NCI-H748 (cell line): Measurements from ENCODE around the gene PRKCQ.

Experiments used
- DNase-seq: peaks from one replicate; lab custom pipeline; 2025; ENCODE audit not compliant: unreplicated experiment; lab: John Stamatoyannopoulos, UW

PRKCQ gene

DNA sequence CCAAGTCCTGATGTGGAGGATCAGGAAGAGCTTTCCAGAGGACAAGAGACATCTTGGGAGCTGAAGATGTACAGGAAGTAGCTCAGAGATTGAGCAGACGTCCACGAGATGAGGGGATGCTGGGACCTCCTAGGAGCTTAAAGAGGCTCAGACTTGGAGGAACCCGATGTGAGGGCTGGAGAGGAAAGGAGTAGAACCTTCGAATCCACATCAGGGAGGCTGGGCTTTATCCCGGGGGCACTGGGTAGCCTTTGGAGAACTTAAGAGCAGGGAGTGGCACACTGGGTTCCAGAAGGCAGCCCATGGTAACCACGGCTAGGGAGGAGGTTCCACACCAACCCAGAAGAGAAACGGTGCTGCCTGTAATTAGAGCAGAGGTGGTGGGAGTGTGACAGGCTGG is 10.8 kb downstream of the PRKCQ start:
- no peak for DNase-seq

DNA sequence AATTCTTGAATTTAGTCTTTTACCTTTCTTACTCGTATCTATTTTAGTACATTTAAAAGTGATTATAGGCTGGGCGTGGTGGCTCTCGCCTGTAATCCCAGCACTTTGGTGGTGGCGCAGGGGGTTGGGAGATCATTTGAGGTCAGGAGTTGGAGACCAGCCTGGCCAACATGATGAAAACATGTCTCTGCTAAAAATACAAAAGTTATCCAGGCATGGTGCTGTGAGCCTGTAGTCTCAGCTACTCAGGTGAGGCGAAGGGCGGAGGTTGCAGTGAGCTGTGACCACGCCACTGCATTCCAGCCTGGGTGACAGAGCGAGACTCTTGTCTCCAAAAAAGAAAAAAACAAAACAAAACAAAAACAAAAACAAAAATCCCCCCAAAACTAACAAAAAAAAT is 12.2 kb downstream of the PRKCQ start:
- DNase-seq, result no peak

DNA sequence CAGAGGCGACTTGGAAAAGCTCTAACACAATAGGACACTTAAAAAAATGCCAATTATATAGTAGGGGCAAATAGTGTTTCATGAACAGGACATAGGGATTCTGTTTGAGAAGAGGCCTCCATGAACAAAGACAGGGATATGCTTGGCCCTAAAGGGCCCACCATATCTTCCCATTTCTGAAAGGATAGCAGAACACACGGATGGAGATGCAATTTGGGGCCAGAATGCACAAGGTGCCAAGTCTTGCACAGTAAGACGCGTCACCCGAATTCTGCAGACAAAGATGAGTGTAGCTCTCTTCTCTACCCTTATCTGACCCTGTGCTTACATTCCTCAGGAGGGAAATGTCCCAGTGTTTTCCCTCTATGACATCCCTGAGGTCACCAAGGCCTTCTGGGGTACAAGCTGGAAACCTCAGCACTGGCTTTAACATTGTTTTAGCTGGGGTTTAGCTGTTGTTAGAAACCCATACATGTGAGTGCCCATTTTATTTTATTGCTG is 12.8 kb downstream of the PRKCQ start:
- no peak for DNase-seq

DNA sequence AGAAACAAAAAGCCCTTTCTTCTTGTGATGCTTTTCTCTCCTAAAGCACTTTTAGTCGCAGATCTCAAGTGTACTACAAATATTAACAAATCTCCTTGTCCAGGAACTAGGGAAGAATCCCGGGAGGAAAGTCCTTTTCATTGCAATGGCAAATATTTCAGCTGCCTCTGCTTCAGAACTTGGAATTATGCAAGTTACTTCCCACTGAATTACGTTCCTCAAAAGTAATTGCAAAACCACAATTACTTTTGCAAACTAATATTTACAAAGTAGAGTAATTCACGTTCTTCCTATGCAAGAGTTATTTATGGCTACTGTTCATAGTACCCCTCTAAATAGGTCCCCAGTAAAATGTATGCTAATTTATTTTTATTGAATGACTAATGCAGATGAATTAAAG is 14.5 kb downstream of the PRKCQ start:
- no peak for DNase-seq

DNA sequence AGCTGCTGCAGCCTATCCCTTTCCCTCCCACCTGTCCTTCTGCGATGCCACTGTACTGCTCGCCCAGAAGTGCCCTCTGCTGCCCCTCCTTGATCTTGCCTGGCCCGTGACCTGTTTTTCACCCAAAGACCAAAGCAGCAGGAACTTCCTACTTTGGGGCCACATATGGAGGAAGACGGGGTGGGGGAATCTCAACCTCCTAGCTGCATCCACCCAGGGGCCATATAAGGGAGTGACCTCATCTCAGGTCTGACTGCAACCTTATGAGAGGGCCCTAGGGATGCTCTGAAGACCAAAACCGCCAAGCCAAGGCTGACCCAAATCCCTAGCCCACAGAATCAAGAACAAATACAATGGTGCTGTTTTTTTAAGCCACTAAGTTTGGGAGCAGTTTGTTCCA is 15.7 kb downstream of the PRKCQ start:
- DNase-seq, result no peak

DNA sequence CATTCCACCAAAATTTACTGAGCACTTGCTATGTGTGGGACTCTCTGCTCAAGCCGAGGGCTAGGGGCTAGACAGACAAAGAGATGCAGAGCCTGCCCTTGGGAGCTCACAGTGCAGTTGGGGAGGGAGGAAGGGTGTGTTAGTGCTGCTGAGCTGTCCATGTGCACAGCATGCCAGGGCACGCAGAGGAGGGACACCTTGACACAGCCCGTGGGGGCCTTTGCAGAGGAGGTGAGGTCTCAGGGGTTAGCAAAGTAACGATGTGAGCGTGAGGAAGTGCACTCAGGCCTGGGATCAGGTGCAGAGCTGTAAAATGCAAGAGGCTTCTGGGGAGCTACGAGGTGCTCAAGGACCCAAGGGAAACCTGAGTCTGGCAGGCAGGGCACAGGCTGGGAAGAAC is 16.3 kb downstream of the PRKCQ start:
- no peak for DNase-seq

DNA sequence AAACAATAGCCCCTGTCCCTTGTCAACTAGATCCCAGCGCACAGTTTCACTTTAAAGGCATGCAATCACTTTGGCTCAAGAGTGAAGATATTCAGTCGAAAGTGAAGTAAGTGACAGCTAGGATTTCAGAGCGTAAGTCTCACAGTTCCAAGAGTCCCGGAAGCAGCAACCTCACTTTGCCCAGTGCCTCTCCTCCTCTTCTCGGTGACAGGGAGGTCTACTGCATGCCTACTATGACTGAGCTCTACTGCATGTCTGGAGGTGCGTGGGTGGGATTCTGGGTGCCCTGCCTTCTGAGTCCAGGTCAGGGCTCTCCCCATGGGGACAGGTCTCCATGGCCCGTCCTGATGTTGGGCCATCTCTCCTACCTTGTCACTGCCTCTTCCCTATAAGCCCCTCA is 17.0 kb downstream of the PRKCQ start:
- no peak for DNase-seq

DNA sequence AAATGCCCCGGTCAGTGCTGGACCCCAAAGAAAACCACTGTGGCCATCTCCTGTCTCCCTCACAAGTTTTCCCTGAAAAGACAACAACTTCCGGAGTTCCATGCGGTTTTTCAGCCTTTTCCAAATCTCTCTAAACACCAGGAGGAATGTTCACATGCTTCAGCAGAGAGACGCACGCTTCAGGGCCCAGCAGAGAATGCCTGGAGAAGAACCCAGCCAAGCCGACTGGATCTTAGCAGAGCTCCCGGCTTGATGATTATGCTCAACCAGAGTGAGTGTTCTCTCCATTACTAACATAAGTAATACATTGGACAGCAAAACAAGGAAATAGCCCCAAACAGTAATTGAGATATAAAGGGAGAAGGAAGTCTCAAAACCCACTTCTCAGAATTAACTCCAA is 17.9 kb downstream of the PRKCQ start:
- no peak for DNase-seq

DNA sequence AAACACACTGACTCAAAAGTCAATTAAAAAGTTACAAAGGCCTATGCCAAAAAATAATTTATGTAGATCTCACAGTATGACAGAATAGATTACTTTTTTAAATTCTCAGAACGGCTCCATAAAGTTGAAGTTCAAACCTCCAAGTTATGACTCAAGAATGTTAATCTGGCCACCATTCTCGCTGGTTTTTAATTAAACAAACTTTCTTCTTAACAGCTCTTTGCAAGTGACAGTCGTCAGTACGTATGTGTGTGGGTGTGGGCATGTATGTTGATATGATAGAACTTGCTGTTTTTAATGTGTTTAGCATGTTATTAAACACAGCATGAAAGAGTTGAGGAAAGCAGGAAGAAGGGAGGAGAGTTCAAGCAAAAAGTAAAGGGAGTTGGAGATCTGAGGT is 18.5 kb downstream of the PRKCQ start:
- DNase-seq, result no peak

DNA sequence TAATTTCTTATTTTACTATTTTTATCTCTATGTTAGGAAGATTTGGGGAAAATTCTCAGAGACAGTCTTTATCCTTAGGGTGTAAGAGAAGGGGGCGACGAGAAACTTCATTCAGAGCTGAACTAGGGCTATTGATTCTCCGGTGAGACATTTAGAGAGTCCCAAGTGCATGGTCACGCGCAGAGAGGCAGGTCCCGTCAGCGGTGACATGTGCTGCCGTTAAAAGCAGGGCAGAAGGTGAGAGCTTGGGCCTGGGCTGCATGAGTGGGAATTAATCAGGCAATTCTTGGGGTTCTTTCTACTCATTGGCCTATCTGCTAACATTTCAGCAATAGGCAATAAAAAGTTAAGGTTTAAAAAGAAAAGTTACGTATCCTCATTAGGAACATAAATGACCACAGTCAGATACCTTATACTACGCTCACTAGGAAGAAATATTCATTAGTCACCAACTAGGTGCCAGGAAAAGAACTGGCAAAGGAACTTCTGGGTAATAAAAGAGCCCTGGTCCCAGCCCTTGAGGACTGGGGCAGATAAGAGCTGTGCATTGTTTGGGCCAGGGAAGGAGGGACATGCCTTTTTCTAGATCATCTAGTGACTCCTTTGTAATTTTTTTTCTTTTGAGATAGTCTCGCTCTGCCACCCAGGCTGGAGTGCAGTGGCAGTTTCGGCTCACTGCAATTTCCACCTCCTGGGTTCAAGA is 21.2 kb downstream of the PRKCQ start:
- no peak for DNase-seq

DNA sequence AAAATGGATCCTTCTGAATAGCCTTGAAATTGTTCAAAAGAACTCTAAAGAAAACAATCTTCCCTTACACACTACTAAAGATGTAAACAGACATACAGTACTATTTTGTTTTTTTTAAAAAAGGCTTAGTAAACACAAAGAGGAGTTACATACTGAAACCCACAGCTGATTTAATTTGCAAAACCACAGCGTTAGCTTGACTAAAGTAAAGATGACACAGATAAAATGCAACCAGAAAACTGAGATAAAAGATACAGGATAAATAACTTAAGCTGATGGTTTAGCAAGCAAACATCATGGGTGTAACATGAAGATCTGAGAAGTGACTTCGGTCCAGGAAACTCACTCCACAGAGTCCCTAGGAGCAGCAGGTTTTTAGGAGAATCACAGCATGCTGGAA is 21.8 kb downstream of the PRKCQ start:
- DNase-seq, result no peak

DNA sequence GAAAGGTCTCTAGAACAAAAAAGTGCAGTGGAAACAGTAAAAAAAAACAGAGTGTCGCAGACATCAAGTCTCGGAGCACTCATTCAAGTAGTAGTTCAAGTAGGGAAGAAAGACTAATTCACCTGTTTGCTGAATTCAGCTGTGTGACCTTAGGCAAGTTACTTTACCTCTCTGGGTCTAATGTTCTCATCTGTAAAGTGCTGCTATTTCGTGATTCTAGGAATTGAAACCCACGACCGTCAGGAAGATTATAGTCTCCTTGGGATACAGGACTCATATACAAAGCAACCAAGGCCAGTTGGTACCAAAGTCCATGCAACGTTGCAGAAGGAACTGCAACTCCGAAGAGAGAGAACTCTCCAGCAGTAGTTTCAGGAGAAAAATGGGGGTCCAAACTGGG is 26.1 kb downstream of the PRKCQ start:
- no peak for DNase-seq

DNA sequence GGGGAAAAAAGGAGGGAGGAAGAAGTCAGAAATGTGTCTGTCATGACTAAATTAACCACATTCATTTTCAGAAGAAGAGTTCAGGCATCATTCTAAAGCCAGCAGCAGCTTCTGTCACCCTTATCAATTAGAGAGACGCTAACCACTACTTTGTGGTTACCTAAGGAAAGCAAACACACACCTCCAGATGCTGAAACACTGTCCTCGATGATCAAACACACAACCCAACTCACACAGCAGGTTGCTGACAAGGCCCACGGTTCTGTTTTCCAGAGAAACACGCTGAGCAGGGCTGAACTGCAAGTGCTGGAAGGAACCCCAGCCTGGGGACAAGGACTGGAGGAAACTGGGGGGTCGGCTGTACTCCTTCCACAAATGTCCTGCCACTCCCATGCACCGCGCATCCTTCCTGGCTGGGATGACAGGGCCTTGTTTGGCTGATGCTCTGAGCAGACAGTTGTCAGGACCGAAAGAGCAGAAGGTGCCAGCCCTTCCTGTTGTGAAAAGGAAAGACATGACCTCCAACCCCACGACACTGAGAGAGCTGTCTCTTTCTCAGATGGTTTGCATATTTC is 36.6 kb downstream of the PRKCQ start:
- no peak for DNase-seq

DNA sequence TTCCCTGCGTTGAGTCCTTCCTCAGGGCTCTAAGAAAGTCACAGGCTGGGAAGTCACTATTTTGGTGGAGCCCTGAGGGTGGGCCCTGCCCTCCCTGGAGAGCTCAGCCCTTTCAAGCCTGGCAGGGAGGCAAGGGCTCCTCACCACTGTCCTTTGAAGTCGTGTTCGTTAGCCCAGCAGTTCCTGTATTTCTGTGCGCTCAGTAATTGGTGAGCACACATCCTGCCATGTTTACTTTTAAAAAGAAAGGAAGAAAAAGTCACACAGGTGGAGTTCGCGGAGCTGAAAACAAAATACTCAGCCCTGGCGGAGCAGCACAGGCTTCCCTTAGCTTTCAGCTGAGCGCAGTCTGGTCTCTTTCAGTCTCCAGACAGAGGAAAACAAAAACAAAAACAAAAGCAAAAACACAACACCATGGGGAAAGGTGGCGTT is 37.1 kb downstream of the PRKCQ start:
- DNase-seq, result peak; percentile 24

DNA sequence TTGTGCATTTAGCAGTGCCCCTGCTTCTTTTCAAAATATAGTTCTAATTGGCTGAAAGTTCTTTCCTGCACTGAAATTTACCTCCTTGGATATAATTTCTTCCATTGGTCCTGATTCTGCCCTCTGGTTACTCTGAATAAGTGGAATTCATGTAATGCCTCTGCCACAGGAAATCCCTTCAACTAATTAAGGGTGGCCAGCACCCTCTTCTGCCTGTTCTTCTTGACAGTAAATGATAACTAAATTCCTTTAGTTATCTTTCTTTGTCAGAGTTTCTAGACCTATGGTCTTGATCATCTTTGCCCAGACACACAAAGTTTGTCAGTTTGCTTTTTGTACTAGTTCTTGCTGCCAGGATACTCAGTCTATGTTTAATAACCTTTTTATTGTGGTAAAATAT is 40.2 kb downstream of the PRKCQ start:
- DNase-seq, result no peak

DNA sequence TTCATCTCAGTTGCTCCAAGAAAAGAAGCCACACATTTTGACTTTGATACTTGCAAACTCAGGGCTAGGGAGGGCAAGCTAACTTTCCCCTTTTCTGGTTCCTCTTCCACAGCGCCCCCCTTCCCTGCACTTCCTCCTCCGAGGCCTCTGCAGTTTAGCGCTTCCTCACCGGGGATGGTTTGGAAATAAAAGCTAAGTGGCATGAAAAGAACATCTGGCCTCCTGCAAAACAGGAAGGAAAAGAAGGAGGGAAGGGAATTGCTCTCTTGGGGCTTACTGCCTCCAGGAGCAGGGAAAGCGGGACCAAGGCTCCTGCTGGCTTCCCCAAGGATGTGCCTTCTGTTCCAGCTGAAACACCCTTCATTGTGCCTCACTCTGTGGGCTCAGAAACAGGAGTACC is 42.3 kb downstream of the PRKCQ start:
- no peak for DNase-seq

DNA sequence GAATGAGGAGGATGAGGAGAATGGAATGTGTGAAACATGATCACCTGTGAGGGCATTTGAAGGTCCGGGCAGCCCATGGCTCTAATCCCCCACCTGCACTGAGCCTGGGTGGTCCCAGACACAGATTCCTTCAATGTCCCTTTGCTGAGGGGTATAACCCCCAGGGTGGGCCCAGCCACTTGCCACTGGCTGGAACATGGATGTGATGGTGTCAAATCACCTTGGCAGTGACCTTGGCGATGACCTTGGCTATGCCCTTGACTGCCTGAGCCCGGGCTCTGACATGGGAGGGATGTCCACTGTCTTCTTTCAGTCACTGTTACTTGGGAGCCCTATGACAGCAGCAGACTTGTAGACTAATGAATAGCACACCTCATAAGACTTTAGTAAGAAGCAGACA is 44.0 kb downstream of the PRKCQ start:
- no peak for DNase-seq

DNA sequence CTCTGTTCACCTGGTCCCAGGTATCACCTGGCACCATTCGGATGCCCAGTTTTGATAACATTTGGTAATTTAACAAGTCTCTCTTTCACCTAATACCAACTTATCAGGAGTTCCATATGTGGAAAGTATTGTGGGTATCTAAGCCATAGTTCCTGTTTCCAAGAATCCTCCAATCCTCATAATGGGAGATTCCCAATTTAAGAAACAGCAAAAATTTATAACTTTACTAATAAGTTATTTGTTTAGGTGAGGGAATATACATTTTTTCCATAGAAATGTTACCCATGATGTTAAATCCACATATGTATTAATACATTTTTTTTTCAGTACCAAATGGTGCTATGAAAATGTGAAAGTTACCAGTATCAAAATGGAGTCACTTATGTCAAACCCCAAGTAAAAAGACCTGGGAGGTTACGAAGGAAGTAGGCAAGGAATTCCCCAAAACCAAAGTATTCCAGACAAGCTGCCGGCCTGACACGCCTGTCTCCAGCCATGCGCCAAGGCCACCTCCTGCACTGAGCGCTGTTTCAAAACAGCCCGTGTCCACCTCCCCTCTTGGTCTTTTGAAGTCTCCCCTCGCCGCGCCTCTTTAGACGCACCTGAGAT is 44.8 kb downstream of the PRKCQ start:
- DNase-seq, result no peak

DNA sequence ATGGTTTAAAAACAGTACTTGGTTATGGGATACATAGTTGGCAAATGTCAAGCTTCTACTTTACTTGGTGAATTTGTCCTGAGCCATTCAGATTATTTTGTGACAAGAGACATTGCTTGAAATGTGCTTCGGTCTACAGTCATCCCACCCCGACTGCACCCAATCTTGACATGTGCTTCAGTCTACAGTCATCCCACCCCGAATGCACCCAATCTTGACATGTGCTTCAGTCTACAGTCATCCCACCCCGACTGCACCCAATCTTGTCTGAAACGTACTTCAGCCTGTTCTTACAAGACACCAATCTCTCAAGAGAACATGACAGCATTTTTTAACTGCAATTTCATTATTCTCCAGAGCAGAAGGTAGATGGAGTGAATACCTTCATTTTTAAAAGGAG is 47.8 kb downstream of the PRKCQ start:
- DNase-seq, result no peak

DNA sequence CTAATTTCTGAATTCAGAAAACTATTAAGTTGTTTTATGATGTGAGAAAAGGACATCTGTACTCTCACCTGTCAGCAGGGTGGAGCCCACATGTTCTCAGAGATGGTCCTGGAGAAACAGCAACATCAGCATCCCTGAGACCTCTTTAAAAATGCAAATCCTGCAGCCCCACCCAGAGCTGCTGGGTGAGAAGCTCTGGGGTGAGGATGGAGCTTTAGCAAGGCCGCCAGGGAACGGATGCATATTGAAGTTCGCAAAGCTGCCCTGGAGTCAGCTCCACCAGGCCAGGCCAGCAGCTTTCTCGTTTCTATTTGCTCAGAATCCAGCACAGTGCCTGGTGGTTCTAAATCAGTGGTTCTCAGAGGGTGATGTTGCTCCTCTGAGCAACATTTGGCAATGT is 49.1 kb downstream of the PRKCQ start:
- no peak for DNase-seq

DNA sequence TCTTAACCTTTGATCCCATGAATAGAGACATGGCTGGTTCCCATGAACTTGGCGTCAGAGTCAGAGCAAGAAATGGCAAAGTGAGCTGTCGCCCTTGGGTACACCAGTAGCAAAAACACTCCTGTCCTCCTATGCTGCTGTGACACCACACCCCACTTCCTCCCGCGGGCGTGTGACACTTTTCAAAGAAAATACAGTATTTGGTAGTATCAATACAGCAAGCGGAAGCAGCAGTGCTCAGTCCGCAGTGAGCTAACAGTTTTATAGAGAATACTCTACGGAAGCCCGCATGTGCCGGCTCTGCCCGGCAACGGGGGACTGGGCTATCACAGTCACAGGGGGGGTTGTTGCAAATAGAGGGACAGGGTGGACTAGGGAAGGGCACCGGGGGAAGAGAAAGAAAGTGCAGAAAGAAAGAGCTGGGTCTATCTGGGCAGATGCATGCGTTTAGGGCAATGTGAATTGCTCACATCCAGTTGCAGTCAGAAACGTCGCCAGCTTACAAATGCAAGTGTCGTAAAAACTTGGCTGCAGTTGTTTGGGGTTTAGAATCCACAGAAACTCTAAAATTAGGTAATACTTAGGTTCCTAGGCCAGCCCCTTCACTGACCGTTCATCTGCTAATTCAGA is 49.8 kb downstream of the PRKCQ start:
- DNase-seq, result no peak
